SK-N-SH treated with all-trans-retinoic acid at 6 μM for 48 hours (cell line): ENCODE data around the gene GPR3.

Experiments used
- ATAC-seq: fragments of 200-7000 bp; cut with Tn5 transposase; 3 replicates; pipeline ENCODE4 v1.9.1; 2020; ENCODE audit warnings: mild to moderate bottlenecking, moderate library complexity
- ARNTL ChIP-seq: fragments of 450-650 bp; formaldehyde crosslinking; IDR thresholded peaks from 2 replicates; pipeline ENCODE4 v1.5.0; 2020; ENCODE audit warnings: low read depth, mild to moderate bottlenecking, moderate library complexity, borderline replicate concordance
- BACH2 ChIP-seq: fragments of 250-450 bp; sonication (Bioruptor Pico); IDR thresholded peaks from 2 replicates; pipeline ENCODE4 v1.9.0; 2021; ENCODE audit warnings: mild to moderate bottlenecking, borderline replicate concordance
- CSDC2 ChIP-seq: fragments of 250-450 bp; sonication (Bioruptor Pico); IDR thresholded peaks from 2 replicates; pipeline ENCODE4 v1.5.0; 2020; ENCODE audit warnings: mild to moderate bottlenecking, moderate library complexity
- ESRRG ChIP-seq: fragments of 250-450 bp; sonication (Bioruptor Pico); IDR thresholded peaks from 2 replicates; pipeline ENCODE4 v1.6.1; 2021; ENCODE audit warnings: mild to moderate bottlenecking
- GLIS3 ChIP-seq: fragments of 250-450 bp; sonication (Bioruptor Pico); IDR thresholded peaks from 2 replicates; pipeline ENCODE4 v1.5.0; 2020; ENCODE audit warnings: mild to moderate bottlenecking, moderate library complexity
- ISL1 ChIP-seq: fragments of 250-450 bp; sonication (Bioruptor Pico); IDR thresholded peaks from 2 replicates; pipeline ENCODE4 v2.1.2; 2022; ENCODE audit warnings: mild to moderate bottlenecking, moderate library complexity
- OSR1 ChIP-seq: fragments of 250-450 bp; sonication (Bioruptor Pico); IDR thresholded peaks from 2 replicates; pipeline ENCODE4 v1.8.0; 2022; ENCODE audit warnings: moderate library complexity, mild to moderate bottlenecking, inconsistent platforms
- PPARA ChIP-seq: fragments of 250-450 bp; sonication (Bioruptor Pico); IDR thresholded peaks from 2 replicates; pipeline ENCODE4 v1.5.0; 2020; ENCODE audit warnings: mild to moderate bottlenecking, borderline replicate concordance
- RARB ChIP-seq: fragments of 250-450 bp; sonication (Bioruptor Pico); IDR thresholded peaks from 2 replicates; pipeline ENCODE4 v1.8.0; 2021; ENCODE audit warnings: mild to moderate bottlenecking, moderate library complexity
- SNAI2 ChIP-seq: fragments of 250-450 bp; sonication (Bioruptor Pico); IDR thresholded peaks from 2 replicates; pipeline ENCODE4 v1.5.0; 2020; ENCODE audit warnings: mild to moderate bottlenecking, moderate library complexity
- TCF4 ChIP-seq: fragments of 250-450 bp; sonication (Bioruptor Pico); IDR thresholded peaks from 2 replicates; pipeline ENCODE4 v1.8.0; 2021; ENCODE audit warnings: mild to moderate bottlenecking, moderate library complexity, borderline replicate concordance
- TOX ChIP-seq: fragments of 250-450 bp; sonication (Bioruptor Pico); IDR thresholded peaks from 2 replicates; pipeline ENCODE4 v1.8.0; 2021; ENCODE audit warnings: mild to moderate bottlenecking, moderate library complexity, borderline replicate concordance
- ZC3H10 ChIP-seq: fragments of 250-450 bp; sonication (Bioruptor Pico); IDR thresholded peaks from 2 replicates; pipeline ENCODE4 v1.5.1; 2021; ENCODE audit warnings: mild to moderate bottlenecking, moderate library complexity
- ZFP3 ChIP-seq: fragments of 250-450 bp; sonication (Bioruptor Pico); IDR thresholded peaks from 2 replicates; pipeline ENCODE4 v1.5.0; 2020; ENCODE audit warnings: mild to moderate bottlenecking, moderate library complexity
- ZFP30 ChIP-seq: fragments of 450-650 bp; formaldehyde crosslinking; IDR thresholded peaks from 2 replicates; pipeline ENCODE4 v1.5.0; 2022; ENCODE audit warnings: mild to moderate bottlenecking, moderate library complexity
- ZNF565 ChIP-seq: fragments of 450-650 bp; formaldehyde crosslinking; conservative IDR thresholded peaks from 2 replicates; pipeline ENCODE4 v1.5.0; 2020; ENCODE audit warnings: low read depth, mild to moderate bottlenecking, moderate library complexity
- ZNF70 ChIP-seq: fragments of 450-650 bp; formaldehyde crosslinking; IDR thresholded peaks from 2 replicates; pipeline ENCODE4 v1.5.0; 2020; ENCODE audit warnings: mild to moderate bottlenecking, moderate library complexity
- ZNF8 ChIP-seq: fragments of 450-650 bp; formaldehyde crosslinking; IDR thresholded peaks from 2 replicates; pipeline ENCODE4 v1.5.0; 2020; ENCODE audit warnings: mild to moderate bottlenecking, moderate library complexity
- TF ChIP-seq, protein P1 (sequence below): fragments of 250-450 bp; sonication (Bioruptor Pico); IDR thresholded peaks from 2 replicates; pipeline ENCODE4 v1.5.1; 2020; ENCODE audit warnings: low read depth, mild to moderate bottlenecking, moderate library complexity
- TF ChIP-seq, protein P2 (sequence below): fragments of 250-450 bp; sonication (Bioruptor Pico); IDR thresholded peaks from 2 replicates; pipeline ENCODE4 v1.5.1; 2021; ENCODE audit warnings: mild to moderate bottlenecking, moderate library complexity
- TF ChIP-seq, protein P3 (sequence below): fragments of 250-450 bp; sonication (Bioruptor Pico); IDR thresholded peaks from 2 replicates; pipeline ENCODE4 v1.8.0; 2021; ENCODE audit warnings: low read depth, mild to moderate bottlenecking, moderate library complexity, borderline replicate concordance

Gene GPR3

DNA sequence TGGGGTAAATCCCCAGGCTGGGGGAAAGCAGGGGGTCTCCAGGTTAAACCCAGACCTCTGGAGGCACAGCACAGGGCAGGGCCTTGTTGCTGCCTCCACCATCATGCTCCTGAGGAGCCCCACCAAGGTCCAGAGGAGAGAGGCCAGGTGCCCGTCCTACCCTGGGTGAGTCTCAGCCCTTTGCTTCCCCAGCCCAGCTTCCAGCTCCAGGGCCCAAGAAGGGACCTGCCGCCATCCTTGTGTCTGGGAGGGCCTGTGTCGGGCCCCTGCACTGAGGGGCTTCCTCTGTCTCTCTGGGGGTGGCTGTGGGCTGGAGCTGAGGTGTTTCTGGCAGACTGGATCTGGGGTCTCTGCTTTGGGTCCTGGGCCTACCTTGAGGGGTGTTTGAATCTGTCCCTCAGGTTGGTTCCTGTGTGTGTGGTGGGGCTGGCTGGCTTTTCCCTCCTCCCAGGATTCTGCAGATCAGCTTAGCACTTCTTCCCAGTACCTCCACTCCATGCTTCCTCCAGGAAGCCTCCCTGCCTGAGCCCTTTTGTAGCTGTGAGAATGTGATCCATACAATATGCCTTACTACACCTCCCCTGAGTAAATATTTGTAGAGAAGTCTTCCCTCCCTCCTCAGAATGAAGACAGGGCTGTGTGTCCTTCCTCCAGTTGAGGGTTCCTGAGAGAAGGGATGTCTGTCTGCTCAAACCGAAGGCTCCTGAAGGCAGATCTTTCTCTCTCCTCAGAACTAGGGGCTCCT is 6.2 kb downstream of the GPR3 start:
- no peak for TF ChIP-seq CSDC2 (CRISPR knock-in tag)
- TF ChIP-seq OSR1, result no peak
- no peak for TF ChIP-seq ZNF8 (CRISPR knock-in tag)
- TF ChIP-seq, protein P1, sequence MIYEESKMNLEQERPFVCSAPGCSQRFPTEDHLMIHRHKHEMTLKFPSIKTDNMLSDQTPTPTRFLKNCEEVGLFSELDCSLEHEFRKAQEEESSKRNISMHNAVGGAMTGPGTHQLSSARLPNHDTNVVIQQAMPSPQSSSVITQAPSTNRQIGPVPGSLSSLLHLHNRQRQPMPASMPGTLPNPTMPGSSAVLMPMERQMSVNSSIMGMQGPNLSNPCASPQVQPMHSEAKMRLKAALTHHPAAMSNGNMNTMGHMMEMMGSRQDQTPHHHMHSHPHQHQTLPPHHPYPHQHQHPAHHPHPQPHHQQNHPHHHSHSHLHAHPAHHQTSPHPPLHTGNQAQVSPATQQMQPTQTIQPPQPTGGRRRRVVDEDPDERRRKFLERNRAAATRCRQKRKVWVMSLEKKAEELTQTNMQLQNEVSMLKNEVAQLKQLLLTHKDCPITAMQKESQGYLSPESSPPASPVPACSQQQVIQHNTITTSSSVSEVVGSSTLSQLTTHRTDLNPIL, result no peak
- TF ChIP-seq PPARA (CRISPR knock-in tag), result no peak
- no peak for TF ChIP-seq TCF4
- TF ChIP-seq, protein P2, sequence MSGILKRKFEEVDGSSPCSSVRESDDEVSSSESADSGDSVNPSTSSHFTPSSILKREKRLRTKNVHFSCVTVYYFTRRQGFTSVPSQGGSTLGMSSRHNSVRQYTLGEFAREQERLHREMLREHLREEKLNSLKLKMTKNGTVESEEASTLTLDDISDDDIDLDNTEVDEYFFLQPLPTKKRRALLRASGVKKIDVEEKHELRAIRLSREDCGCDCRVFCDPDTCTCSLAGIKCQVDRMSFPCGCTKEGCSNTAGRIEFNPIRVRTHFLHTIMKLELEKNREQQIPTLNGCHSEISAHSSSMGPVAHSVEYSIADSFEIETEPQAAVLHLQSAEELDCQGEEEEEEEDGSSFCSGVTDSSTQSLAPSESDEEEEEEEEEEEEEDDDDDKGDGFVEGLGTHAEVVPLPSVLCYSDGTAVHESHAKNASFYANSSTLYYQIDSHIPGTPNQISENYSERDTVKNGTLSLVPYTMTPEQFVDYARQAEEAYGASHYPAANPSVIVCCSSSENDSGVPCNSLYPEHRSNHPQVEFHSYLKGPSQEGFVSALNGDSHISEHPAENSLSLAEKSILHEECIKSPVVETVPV, result no peak
- no peak for TF ChIP-seq ZNF70 (CRISPR knock-in tag)
- ATAC-seq, result no peak

DNA sequence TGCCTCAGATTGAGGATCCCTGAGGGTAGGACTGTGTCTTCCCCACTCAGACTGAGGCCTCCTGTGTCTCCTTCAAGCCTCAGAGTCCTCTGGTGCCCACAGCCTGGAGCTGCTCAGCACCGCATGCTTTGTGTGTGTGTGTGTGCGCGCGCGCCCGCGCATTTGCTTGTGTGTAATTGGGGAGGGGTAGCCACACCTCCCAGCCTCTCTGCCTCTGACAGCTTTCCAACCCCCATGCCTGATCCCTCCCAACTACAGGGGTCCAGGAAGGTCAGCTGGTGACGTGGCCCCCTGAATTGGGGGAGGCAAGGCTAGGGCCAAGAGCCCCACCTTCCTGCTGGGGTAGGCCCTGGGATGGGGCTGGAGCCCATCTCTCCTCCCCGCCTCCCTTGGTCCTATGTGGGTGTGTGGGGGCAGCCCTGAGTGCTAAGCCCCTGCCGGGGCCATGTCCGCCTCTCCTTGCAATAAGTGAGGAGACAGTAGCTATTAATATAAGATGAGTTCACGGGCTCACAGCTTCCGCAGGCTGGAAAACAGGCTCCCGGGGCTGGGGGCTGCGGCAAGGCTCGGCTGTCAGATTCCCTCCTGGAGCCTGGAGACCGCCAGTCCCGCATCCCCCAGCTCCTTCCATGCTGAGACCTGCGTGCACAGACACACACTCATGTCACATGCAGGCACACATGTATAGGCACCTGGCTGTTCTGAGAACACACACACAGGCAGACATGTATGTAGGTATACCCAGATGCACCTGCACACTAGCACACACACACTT is 7.0 kb downstream of the GPR3 start:
- no peak for ATAC-seq
- TF ChIP-seq, protein P1, result no peak
- TF ChIP-seq ESRRG (CRISPR knock-in tag), result no peak
- TF ChIP-seq ZFP30 (CRISPR knock-in tag), result no peak
- TF ChIP-seq GLIS3 (CRISPR knock-in tag), result no peak
- TF ChIP-seq OSR1, result no peak
- TF ChIP-seq ZFP3 (CRISPR knock-in tag), result no peak
- TF ChIP-seq ISL1 (CRISPR knock-in tag), result no peak
- TF ChIP-seq RARB (CRISPR knock-in tag), result no peak
- no peak for TF ChIP-seq SNAI2 (CRISPR knock-in tag)
- TF ChIP-seq BACH2, result no peak

DNA sequence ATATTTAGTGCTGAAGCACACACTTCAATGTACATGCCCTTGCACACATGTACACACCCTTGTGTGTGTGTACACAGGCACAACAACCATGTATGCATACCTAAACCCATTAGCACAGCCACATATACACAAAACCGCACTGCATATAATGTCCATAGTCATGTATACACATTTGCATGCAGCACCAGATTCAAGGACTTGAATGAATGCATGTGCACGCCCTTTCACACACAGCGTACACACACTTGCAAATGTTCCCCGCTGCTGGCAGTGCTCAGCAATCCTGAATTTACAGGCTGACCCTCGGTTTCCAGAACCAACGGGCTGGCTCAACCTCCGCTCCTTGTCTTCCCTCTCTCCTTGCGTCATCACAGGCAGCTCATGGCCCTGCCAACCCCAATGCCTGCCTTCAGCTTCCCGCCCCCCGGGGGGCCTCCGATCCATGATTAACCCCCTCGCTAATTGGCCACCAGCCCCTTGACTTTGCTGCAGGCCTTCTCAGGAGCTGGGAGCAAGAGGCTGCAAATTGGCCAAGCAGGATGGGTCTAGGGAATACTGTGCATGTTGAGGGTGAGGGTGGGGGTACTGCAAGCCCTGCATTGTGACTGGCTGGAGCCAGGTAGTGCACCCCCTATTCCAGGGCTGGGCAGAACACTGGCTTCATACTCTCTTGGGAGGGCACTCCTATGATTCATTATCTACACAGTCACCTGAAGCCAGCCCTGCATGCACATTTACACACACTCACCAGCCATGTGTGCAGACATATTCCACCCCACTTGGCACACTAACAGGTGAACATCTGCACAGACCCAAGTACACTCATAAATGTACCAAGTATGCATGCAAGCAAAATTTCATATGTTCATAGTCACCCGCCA is 7.9 kb downstream of the GPR3 start:
- no peak for ATAC-seq
- TF ChIP-seq ARNTL (CRISPR knock-in tag) (no peak), TOX (CRISPR knock-in tag) (no peak), ZNF8 (CRISPR knock-in tag) (no peak), BACH2 (no peak), RARB (CRISPR knock-in tag) (no peak), GLIS3 (CRISPR knock-in tag) (no peak), OSR1 (no peak), SNAI2 (CRISPR knock-in tag) (no peak), ZFP30 (CRISPR knock-in tag) (no peak), TCF4 (no peak), ZC3H10 (CRISPR knock-in tag) (no peak), PPARA (CRISPR knock-in tag) (no peak), ZNF565 (no peak), CSDC2 (CRISPR knock-in tag) (no peak), ESRRG (CRISPR knock-in tag) (no peak), ZNF70 (CRISPR knock-in tag) (no peak)
- TF ChIP-seq, protein P2, result no peak
- TF ChIP-seq, protein P3, sequence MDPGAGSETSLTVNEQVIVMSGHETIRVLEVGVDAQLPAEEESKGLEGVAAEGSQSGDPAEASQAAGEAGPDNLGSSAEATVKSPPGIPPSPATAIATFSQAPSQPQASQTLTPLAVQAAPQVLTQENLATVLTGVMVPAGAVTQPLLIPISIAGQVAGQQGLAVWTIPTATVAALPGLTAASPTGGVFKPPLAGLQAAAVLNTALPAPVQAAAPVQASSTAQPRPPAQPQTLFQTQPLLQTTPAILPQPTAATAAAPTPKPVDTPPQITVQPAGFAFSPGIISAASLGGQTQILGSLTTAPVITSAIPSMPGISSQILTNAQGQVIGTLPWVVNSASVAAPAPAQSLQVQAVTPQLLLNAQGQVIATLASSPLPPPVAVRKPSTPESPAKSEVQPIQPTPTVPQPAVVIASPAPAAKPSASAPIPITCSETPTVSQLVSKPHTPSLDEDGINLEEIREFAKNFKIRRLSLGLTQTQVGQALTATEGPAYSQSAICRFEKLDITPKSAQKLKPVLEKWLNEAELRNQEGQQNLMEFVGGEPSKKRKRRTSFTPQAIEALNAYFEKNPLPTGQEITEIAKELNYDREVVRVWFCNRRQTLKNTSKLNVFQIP, result no peak
